Caco-2 (cell line): Measurements from ENCODE around the gene MAMDC2. TPM values are rescaled to one million over a fixed set of nuclear protein-coding genes. Genes with fewer than 3 reads are reported as not detected.

Experiments
- BruUV-seq: library from RNA; stranded (reverse); fragments of 400-500 nt; replicated peaks from 2 replicates; lab custom pipeline; 2021; lab: Mats Ljungman, UMichigan
- CTCF ChIA-PET: fragments of 300-600 bp; sonication (Branson Sonifier 250); formaldehyde crosslinking; loops from one replicate; lab custom pipeline; 2022; ENCODE audit warnings: antibody characterized with exemption; lab: Charles Lee
- POLR2A ChIA-PET: fragments of 300-600 bp; sonication (Branson Sonifier 250); formaldehyde crosslinking; loops from one replicate; lab custom pipeline; 2022; ENCODE audit warnings: antibody characterized with exemption; lab: Charles Lee
- DNase-seq, 2 experiments: peaks; one replicate each; pipeline versions ENCODE4 v3.0.0 to v3.0.0-alpha.2; 2020 to 2022
- H3K27me3 ChIP-seq: replicated peaks from 2 replicates; pipeline ENCODE4 v1.6.0; 2011; ENCODE audit warnings: low read length; ENCODE audit not compliant: control insufficient read depth, insufficient read depth
- H3K36me3 ChIP-seq: 2 replicates; pipeline ENCODE4 v1.5.1; 2011; ENCODE audit warnings: low read length; ENCODE audit not compliant: control insufficient read depth, insufficient read depth
- H3K4me1 ChIP-seq: fragments of 250-450 bp; sonication (Bioruptor Pico); 2 replicates; pipeline ENCODE4 v1.5.1; 2020; ENCODE audit warnings: mild to moderate bottlenecking
- H3K4me3 ChIP-seq: 2 replicates; pipeline ENCODE4 v1.5.1; 2011; ENCODE audit warnings: low read depth, mild to moderate bottlenecking, control low read depth, low read length
- H3K9me3 ChIP-seq: fragments of 250-450 bp; sonication (Bioruptor Pico); 2 replicates; pipeline ENCODE4 v1.5.1; 2020; ENCODE audit warnings: mild to moderate bottlenecking, moderate library complexity
- H3K27ac Mint-ChIP-seq: one replicate; pipeline ENCODE4 v1.8.0; 2022; ENCODE audit warnings: mixed read lengths; ENCODE audit not compliant: unreplicated experiment
- H3K27me3 Mint-ChIP-seq: one replicate; pipeline ENCODE4 v1.8.0; 2022; ENCODE audit warnings: mixed read lengths; ENCODE audit not compliant: insufficient read depth, unreplicated experiment
- H3K36me3 Mint-ChIP-seq: one replicate; pipeline ENCODE4 v1.8.0; 2022; ENCODE audit warnings: mild to moderate bottlenecking, mixed read lengths; ENCODE audit not compliant: insufficient read depth, unreplicated experiment
- H3K4me1 Mint-ChIP-seq: one replicate; pipeline ENCODE4 v1.8.0; 2022; ENCODE audit warnings: low read depth, mixed read lengths; ENCODE audit not compliant: unreplicated experiment
- H3K4me3 Mint-ChIP-seq: one replicate; pipeline ENCODE4 v1.8.0; 2022; ENCODE audit warnings: mild to moderate bottlenecking, moderate library complexity, mixed read lengths; ENCODE audit not compliant: unreplicated experiment
- H3K9me3 Mint-ChIP-seq: one replicate; pipeline ENCODE4 v1.8.0; 2022; ENCODE audit warnings: mixed read lengths; ENCODE audit not compliant: unreplicated experiment
- CTCF ChIP-seq, 2 experiments: fragments of 200-600 bp in 1 of 2; IDR thresholded peaks; 1 replicate in 1 of 2; 2 replicates in 1 of 2; pipeline versions ENCODE4 v1.5.1 to v1.8.0; 2011 to 2022; ENCODE audit warnings: antibody characterized with exemption in 1 of 2, control low read depth in 1 of 2, inconsistent platforms in 1 of 2, low read depth in 1 of 2, low read length in 1 of 2, mild to moderate bottlenecking in 1 of 2, moderate library complexity in 1 of 2; ENCODE audit not compliant: insufficient read depth in 1 of 2, severe bottlenecking in 1 of 2, unreplicated experiment in 1 of 2
- intact Hi-C: fragments of 100-400 bp; cut with micrococcal nuclease; formaldehyde crosslinking; loops from one replicate; pipeline ENCODE4 v1.10.0; 2022; ENCODE audit not compliant: unreplicated experiment
- total RNA-seq: library from RNA; stranded (reverse); gene quantifications from 2 replicates; pipeline ENCODE4 v1.2.3, GENCODE V29; 2022

The MAMDC2 gene
- total RNA-seq, 1 experiment from 2014 or later: not detected

GRCh38 chr9:69996967-69997366, 46.7 kb upstream of the MAMDC2 start:
- H3K4me3 Mint-ChIP-seq: no peak overlapping the region
- no peaks in the 10 kb centered on the region for H3K9me3 Mint-ChIP-seq
- H3K4me1 Mint-ChIP-seq: no peaks in the 10 kb centered on the region
- no peaks in the 10 kb centered on the region for H3K27me3 ChIP-seq
- POLR2A ChIA-PET: interaction anchor here (0.6 kb wide), 1 partner anchor 1772 kb away, joined by 7 read pairs; no protein-coding TSS in a partner anchor
- no peak for TF ChIP-seq CTCF (IDR thresholded peaks at IDR 0.05; ENCODE audit: insufficient read depth in 1 of 2, low read depth in 1 of 2, low read length in 1 of 2, severe bottlenecking in 1 of 2, unreplicated experiment in 1 of 2)
- H3K27ac Mint-ChIP-seq: no peak overlapping the region
- no peaks in the 10 kb centered on the region for H3K9me3 ChIP-seq
- no peaks in the 10 kb centered on the region for H3K36me3 Mint-ChIP-seq
- no peaks in the 10 kb centered on the region for H3K4me1 ChIP-seq
- CTCF ChIA-PET: no interaction called here
- intact Hi-C loops: no loop called here
- no TSS peak for BruUV-seq
- H3K27me3 Mint-ChIP-seq: no peaks in the 10 kb centered on the region
- no peak for DNase-seq
- no peaks in the 10 kb centered on the region for H3K36me3 ChIP-seq
- no peak overlapping the region for H3K4me3 ChIP-seq

- no peak for DNase-seq
- no peaks in the 10 kb centered on the region for H3K9me3 ChIP-seq
- no peak for TF ChIP-seq CTCF (IDR thresholded peaks at IDR 0.05; ENCODE audit: insufficient read depth in 1 of 2, low read depth in 1 of 2, low read length in 1 of 2, severe bottlenecking in 1 of 2, unreplicated experiment in 1 of 2)
- ChIA-PET POLR2A (interaction anchor here (0.6 kb wide), 1 partner anchor 1772 kb away, joined by 7 read pairs; no protein-coding TSS in a partner anchor), CTCF (no interaction called here)
- no peaks in the 10 kb centered on the region for H3K36me3 ChIP-seq
- no peak overlapping the region for H3K27ac Mint-ChIP-seq
- H3K4me3 Mint-ChIP-seq: no peak overlapping the region
- intact Hi-C loops: no loop called here
- BruUV-seq: no TSS peak
- no peaks in the 10 kb centered on the region for H3K4me1 ChIP-seq
- no peaks in the 10 kb centered on the region for H3K27me3 ChIP-seq
- no peaks in the 10 kb centered on the region for H3K36me3 Mint-ChIP-seq
- H3K27me3 Mint-ChIP-seq: no peaks in the 10 kb centered on the region
- no peak overlapping the region for H3K4me3 ChIP-seq
- H3K9me3 Mint-ChIP-seq: no peaks in the 10 kb centered on the region
- no peaks in the 10 kb centered on the region for H3K4me1 Mint-ChIP-seq
Measured at GRCh38 chr9:69997524-69997923, 46.1 kb upstream of the MAMDC2 start.

- H3K4me3 Mint-ChIP-seq: no peak overlapping the region
- Histone ChIP-seq H3K9me3 (no peaks in the 10 kb centered on the region), H3K4me3 (no peak overlapping the region), H3K4me1 (no peaks in the 10 kb centered on the region), H3K27me3 (no peaks in the 10 kb centered on the region), H3K36me3 (no peaks in the 10 kb centered on the region)
- BruUV-seq: no TSS peak
- H3K36me3 Mint-ChIP-seq: no peaks in the 10 kb centered on the region
- no peaks in the 10 kb centered on the region for H3K4me1 Mint-ChIP-seq
- no peaks in the 10 kb centered on the region for H3K9me3 Mint-ChIP-seq
- no peak for TF ChIP-seq CTCF (IDR thresholded peaks at IDR 0.05; ENCODE audit: insufficient read depth in 1 of 2, low read depth in 1 of 2, low read length in 1 of 2, severe bottlenecking in 1 of 2, unreplicated experiment in 1 of 2)
- ChIA-PET POLR2A (no interaction called here), CTCF (no interaction called here)
- H3K27me3 Mint-ChIP-seq: no peaks in the 10 kb centered on the region
- intact Hi-C loops: no loop called here
- no peak overlapping the region for H3K27ac Mint-ChIP-seq
- no peak for DNase-seq
Measured at GRCh38 chr9:69999315-69999714, 44.3 kb upstream of the MAMDC2 start.
